HG02981 (cell line): ENCODE data around the gene NIPAL3.

Source experiments
- ATAC-seq: cut with Tn5 transposase; IDR thresholded peaks from one replicate; pipeline ENCODE4 v1.9.1; 2021; ENCODE audit warnings: mild to moderate bottlenecking, moderate library complexity; ENCODE audit not compliant: unreplicated experiment

Gene NIPAL3

DNA sequence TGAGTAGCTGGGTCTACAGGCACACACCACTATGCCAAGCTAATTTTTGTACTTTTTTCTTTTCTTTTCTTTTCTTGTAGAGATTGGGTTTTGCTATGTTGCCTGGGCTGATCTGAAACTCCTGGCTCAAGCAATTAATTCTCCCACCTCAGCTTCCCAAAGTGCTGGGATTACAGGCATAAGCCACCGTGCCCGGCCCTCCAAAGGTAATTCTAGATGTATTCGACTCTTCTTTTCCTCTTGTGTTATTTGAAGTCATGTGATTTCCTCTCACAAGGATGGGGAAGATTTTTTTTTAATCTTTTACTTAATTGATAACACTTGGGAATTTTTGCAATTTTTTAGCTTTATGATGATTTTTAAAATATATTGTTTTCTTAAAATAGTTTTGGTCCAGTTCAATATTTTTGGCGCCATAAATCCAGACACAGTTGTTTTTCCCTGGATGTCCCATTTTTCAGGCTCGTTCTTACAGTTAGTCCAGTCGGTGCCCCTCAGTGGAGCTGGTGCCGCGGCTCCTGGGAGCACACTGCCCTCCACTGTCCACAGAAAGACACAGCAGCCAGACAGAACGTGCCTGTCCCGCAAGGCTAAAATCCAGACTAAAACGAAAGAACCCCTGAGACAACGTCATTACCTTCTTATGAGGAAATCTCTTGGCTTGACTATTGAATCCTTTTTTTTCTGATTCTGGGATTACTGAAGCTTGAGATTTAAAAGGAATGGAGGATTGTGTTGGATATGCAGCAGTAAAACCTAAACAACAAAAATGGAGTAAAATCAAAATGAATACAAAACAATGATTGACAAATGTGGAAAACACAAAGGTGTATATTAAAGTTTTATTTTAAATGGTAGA is 24.4 kb upstream of the NIPAL3 start:
- no peak for ATAC-seq

DNA sequence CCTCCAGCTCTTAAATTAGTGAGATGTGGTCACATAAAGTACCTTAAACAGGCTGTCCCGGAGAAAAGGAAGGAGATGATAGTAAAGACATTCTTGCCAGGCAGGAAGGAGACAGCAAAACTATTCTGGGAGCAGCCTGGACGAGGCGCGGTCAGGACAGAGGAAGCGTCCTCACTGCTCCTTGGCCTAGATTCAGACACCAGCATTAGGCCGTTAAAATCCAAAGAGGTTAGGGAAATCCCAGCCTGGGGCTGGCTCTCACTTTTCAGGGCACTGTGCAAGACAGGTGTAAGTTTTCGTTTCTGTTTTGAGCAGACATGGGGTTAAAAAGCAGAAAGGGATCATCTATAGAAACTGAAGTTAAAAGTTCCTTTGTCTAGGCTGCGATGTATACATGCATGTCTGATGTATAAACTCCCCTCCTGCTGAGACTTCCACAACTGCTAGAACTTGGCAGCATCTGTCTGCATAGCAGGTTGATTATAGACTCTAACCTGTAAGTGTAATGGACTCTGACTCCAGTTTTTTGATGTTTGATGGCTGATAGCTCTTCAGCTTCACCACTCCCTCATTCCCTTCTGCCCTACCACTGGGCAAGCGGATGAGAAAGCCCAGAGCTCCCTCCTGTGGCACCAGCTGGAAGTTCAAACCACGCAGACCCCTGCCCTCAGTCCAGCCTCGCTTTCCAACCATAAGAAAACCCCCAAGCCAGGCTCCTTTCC is 23.6 kb upstream of the NIPAL3 start:
- ATAC-seq: peak; percentile 69

DNA sequence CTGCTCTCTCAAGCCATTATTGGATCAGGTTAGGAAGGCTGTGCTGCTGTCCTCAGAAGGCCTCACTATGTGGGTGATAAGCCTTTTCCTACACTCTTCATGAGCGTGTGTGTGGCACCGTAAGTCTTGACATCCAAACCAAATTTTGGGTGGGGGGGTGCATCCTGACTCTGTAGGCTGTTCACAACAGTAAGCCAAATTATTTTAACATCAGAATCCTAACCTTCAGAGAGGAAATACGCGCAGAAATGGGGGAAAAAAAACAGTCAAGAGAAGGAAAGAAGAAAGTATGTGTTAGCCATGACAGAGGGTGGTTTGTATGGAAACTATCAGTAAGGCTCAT is 23.0 kb upstream of the NIPAL3 start:
- no peak for ATAC-seq

DNA sequence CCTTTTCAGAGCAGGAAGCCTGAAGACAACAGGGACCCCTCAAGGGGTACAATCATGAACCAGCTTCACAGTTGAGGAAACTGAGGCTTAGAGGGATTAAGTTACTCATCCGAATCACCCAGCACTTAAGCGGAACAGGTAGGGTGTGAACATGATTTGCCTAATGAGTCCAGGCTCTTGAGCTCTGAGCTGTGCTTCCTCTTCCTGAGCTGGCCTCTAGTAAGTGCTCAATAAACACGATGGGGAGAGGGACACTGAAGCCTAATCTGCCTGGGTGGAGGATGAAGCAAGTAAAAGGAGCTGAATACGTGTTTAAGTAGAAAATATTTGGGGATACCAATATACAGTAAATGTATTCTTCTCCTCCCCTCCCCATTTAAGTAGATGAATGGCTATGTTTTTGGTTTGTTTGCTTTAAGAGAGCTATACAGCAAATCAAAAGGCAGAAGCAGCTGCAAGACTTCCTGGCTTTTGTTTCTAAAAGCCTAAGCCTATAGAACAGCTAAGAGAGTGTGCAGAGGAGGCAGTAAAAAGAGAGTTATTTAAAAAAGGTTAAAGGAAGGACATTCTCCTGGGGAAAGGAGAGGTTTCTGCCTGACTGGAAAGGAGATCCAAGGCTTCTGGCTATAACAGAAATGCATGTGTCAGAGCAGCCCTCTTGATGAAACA is 22.5 kb upstream of the NIPAL3 start:
- ATAC-seq: no peak

DNA sequence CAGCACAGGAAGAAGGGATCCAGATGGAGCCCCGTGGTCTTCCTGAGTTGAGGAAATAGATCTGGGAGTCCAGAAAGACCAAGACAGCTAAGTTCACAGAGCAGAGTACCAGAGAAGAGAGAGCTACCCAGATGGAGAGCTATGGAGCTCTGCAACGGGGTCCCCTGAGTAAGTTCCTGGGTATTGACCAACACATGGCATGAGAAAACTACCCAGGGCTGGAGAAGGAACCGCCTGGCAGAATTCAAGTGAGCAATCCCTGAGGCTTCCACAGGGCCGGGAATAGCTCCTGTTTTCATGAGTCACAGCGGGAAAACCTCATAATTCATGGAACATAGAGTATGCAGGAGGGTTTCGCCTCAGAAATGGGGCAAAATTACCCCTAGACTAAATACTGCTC is 21.7 kb upstream of the NIPAL3 start:
- ATAC-seq: no peak

DNA sequence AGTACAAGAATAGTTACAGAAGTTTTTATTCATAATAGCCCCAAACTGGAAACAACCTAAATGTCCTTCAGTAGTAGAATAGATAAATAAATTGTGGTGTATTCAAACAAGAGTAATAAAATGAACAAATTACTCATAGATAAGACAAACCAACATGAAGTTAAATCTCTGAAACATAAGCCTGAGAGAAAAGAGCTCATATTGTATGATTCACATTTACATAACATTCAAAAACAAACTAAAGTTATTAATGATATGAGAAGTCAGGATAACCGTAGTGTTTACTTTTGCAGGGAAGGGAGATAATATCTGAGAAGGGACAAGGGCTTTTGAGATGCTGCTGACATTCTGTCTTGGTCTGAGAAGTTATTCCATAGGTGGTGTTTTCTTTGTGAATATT is 15.5 kb upstream of the NIPAL3 start:
- no peak for ATAC-seq

DNA sequence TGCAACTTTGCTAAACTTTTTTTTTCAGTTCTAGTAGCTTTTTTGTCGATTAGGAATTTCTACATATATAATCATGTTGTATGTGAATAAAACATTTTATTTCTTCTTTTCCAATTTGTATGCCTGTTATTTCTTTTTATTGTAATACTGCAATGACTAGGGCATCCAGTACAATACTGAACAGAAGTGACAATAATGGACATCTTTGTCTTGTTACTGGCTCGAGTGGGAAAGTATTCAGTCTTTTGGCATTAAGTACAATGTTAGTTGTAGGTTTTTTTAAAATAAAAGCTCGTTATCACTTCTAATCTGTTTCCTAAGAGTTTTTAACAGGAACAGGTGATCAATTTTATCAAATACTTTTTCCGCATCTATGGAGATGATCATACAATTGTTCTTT is 11.8 kb upstream of the NIPAL3 start:
- no peak for ATAC-seq

DNA sequence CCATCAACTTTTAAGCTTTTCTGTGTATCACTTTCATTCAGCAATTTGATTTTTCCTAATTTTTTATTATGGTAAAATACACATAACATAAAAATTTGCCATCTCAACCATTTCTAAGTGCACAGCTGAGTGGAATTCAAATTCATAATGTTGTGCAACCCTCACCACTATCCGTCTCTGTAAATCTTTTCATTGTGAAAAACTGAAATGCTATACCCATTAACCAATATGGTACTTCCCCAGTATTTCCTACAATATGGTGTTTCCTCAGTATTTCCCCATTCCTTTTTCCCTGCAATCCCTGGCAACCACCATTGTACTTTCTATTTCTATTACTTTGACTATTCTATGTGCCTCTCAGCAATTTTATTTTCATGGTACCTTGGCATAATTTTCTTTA is 8.8 kb upstream of the NIPAL3 start:
- ATAC-seq: no peak

DNA sequence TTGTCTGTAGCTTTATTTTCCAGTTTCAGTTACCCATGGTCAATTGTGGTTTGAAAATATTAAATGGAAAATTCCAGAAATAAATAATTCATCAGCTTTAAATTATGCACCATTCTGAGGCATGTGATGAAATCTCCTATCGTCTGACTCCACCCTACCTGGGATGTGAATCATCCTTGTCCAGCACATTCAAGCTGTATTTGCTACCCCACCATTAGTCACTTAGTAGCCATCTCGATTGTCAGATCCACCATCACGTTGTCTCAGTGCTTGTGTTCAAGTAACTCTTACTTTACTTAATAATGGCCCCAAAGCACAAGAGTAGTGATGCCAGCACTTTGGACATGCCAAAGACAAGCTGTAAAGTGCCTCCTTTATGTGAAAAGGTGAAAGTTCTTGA is 6.1 kb upstream of the NIPAL3 start:
- no peak for ATAC-seq

DNA sequence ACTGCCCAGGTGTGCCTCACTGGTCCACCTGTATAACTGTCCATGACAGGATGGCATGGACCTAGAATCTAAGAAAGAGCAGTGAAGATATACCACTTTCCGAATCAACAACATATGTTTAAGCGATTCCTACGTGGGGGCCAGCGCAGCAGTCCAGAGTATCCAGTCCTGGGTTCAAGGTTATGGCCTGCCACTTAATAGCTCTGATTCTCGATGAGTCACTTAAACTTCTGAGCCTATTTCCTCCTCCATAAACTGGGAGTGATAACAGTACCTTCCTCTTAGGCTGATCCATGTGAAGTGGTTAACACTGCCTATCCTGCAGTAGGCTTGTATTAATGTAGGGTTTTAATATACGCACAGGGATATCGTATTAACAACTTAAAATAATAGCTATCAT is 4.9 kb upstream of the NIPAL3 start:
- no peak for ATAC-seq

DNA sequence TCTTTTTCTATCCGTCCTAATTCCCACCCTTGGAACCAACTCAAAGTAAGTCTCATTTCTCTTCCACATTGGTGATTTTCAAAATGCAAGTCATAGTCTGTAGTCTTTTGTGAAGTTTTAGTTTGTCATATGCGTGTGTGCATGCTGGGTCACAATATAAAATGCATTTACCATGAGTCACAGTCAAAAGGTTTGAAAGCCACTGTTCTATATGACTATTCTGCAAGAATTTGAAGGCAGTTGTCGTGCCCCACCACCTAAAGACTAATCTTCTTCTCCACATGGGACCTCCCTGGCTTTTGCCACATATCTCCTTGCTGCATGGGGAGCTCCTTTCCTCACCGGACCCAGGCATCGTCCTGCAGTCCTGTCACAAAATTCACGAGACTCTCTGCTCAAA is 3.6 kb upstream of the NIPAL3 start:
- ATAC-seq: no peak

DNA sequence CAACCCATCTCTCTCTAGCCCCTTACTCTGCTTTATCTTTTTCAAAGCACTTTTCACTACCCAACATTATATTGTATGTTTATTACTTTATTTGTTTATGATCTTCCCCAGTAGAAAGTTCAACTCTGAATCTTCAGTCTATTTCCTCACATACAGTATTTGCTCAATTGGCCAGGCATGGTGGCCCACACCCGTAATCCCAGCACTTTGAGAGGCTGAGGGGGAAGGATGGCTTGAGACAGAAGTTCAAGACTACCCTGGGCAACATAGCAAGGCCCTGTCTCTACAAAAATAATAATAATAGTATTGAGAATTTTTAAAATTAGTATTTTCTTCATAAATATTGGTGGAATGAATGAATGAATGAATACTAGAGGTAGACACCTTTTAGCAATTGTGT is 3.2 kb upstream of the NIPAL3 start:
- ATAC-seq: no peak

DNA sequence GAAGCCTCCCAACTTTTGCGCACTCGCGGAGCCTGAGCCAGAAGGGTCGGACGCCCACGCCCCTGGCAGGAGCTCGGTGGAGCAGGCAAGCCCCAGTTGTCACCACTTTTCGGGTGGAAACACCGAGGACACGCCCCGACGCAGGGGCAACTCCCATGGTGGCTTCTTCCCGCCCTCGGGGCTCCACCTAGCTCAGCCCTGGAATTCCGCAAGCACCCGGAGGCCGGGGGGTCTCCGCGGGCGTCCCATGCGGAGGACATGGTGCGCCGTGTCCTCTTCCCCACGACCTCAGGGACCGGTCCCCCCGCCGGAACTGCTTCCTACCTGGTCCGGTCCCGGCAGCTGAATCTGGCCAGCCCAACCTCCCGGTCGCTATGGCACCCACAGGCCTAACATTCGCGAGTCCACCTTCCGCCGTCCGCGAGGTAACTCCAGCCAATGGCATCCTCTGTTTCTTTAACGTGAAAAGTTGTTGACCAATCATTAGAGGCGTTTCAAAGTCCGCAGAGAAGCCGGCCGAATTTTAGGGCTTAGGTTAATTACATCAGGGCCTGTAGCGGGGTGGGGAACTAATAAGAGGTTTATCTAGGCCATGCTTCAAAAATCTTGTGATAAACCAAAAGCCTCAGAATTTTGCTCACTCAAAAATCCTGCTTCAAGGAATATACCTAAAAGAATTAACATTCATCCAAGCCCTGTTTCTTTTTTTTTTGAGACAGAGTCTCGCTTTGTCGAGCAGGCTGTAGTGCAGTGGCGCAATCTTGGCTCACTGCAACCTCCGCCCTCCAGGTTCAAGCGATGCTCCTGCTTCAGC is 2.0 kb upstream of the NIPAL3 start, which contains the start of gene STPG1:
Gene STPG1, minus strand, starts transcription at position 433 of the 814 bp plus-strand sequence. CDS start 12,394 bp downstream, outside the sequence.
- peak; percentile 34 for ATAC-seq

DNA sequence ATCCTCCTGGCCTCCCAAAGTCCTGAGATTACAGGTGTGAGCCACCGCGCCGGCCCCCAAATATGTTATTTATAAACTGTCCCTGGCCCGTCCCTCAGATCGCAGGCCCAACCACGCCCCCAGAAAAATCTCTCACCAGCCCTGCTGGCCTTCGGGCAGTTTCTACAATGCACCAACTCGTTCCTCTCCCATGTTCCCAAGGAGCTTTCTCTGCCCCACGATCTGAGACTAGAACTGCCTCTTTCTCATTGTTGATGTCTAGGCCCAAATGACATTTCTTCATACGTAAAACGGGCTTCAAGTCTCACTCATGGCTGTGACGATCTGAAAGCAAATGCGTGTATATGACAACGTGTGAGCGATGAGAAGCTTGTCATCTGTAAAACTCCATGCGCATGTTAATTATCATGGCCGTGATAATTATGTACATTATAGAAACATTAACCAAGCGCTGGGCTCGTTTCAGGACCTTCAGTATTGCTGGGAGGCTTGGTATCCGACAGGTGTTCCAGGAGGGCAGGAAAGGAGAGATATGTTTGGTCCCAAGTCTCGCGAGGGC is 748 bp upstream of the NIPAL3 start:
- no peak for ATAC-seq

DNA sequence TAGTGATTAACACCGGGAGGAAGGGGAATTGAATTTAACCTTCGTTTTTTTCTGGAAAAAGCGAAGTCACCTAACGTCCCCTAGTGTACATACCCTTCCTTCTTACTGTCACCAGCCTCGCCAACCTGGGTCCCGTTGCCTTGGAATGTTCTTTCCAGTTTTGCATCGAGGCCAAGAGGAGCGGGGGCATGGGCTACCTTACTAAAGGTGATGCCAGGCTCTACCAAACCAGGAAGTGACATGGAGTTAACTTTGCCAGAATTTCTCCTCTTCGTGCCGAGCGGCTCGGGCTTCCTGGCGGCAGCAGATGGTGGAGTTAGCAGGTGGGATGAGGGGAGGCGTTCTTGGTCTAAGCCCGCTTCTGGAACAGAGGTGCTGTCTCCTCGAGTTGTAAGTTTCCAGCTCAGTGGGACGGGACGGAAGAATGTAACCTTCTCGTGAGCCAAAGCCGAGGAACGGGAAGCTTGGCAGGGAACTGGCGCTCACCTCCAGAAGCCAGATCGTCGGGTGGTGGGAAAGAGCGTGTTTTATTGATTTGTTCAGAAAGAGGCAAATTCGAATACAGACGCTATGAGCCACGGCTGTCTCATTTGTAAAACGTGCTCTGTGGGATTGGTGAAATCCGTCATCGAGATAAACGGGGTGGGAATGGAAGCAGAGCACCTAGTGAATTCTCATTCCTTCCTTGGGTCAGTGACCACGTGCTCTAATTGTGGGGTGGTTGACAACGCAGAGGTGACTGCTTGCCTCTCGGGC is 486 bp downstream of the NIPAL3 start:
- ATAC-seq: no peak

DNA sequence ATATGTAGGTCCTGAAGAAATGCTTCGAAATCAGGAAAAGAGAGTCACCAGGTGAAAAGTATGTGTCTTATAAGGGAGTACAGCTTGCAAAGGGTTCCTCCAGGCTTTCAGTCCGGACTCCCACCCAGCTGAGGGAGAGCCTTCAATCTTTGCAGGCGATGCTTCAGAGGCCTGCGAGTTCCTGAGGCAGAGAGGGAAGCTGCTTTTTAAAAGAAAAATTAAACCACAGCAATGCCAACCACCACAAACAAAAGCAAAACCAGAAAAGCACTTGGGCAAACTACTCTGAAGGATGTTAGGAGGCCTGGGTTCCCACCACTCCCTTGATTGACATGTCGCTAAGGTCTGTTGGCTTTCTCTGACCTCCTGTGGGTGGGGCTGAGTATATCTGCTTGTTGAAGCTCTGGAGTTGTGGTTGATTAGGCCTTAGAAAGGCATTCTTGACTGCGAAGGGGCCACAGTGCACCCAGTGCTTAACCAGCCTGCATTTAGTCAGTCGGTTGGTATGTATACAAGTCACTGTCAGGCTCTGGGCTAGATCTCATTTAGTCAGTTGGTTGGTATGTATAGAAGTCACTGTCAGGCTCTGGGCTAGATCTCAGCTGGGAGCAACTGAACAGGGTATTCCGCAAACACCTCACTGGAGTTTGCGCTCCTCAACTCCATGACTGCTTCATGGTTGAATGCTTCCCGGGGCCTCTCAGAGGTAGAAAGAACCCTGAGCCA is 1.2 kb downstream of the NIPAL3 start:
- ATAC-seq: no peak

DNA sequence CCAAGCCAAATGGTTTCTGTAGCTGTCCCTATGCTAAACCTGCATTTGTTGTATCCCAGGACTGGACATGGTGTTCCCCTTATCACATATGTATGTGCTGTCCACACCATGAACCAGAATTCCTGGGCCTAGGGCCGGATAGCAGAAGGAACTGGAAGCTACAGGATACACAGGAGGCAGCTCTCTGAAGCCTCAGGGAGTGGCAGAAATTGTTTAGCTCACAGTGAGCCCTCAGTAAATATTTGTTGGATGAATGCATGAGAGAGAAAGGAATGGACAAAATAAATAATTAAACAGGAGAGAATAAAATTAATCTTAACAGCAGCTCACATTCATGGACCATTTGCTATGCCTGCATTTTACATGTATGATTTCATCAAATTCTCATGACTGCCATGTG is 2.1 kb downstream of the NIPAL3 start:
- ATAC-seq: no peak

DNA sequence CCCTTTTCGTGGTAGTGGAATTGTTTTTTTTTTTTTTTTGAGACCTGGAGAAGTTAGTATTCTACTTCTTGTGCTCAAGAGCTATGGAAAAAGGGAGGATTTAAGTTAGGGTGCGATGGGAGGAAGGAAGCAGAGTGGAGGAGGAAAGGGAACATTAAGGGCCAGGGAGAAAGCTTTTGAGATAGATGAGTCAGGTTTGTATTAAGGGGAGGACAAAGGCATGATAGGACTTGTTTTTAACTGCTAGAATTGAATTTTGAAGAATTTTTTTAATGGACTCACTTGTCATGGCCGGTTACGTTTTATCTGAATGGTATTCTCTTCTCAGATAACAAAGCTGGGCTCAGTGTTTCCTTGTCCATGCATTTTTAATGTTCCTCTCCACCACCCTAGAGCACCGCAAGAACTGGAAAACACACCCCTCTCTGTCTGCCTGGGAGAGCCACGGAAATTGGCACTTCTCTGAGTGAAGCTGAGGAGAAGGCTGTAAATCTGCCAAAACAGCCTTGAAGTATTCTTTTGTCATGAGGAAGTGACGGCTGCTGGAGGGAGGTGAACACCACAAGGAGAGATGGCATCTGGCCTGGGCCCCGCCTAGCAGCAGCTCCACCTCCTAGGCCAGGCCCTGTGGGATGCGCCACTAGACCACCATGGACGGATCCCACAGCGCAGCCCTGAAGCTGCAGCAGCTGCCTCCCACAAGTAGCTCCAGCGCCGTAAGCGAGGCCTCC is 3.5 kb downstream of the NIPAL3 start:
- ATAC-seq: no peak

DNA sequence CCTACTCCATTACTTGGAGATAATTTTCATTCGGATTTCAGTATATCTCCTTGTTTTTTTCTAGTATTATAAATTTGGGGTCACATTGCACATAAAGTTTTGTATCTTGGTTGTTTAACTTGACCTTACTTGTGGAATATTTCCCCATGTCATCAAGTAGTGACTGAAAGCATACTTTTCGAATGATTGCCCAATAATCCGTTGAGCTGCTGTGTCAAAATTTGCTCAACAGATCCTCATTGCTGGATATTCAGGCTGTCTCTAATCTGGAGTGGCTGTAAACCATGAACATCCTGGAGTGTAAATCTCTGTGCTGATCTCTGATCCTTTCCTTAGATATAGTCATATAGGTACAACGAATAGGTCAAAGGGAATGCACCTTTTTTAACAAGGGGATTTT is 4.9 kb downstream of the NIPAL3 start:
- no peak for ATAC-seq
